HEK293 (cell line): ENCODE results near the gene NKAPL.

Experiments
- BCL6B ChIP-seq: fragments of 450-650 bp; formaldehyde crosslinking; IDR thresholded peaks from 2 replicates; pipeline ENCODE4 v1.5.1; 2017; ENCODE audit warnings: missing biosample characterization, missing genetic modification characterization
- HIC1 ChIP-seq: fragments of 450-650 bp; formaldehyde crosslinking; IDR thresholded peaks from 2 replicates; pipeline ENCODE4 v1.5.1; 2016; ENCODE audit warnings: missing biosample characterization, missing genetic modification characterization
- HOXD13 ChIP-seq: sonication (generic); formaldehyde crosslinking; IDR thresholded peaks from 2 replicates; pipeline ENCODE4 v1.8.0; 2022; ENCODE audit warnings: missing genetic modification reagents, borderline replicate concordance
- KLF17 ChIP-seq: fragments of 450-650 bp; formaldehyde crosslinking; IDR thresholded peaks from 2 replicates; pipeline ENCODE4 v1.5.1; 2016; ENCODE audit warnings: missing biosample characterization, missing genetic modification characterization
- KLF7 ChIP-seq: fragments of 450-650 bp; formaldehyde crosslinking; IDR thresholded peaks from 2 replicates; pipeline ENCODE4 v1.5.1; 2016; ENCODE audit warnings: missing biosample characterization, missing genetic modification characterization, borderline replicate concordance
- KLF9 ChIP-seq: fragments of 450-650 bp; formaldehyde crosslinking; IDR thresholded peaks from 2 replicates; pipeline ENCODE4 v1.5.1; 2016; ENCODE audit warnings: missing biosample characterization, missing genetic modification characterization, low read depth
- MEIS1 ChIP-seq: sonication (generic); formaldehyde crosslinking; IDR thresholded peaks from 2 replicates; pipeline ENCODE4 v1.8.1; 2022; ENCODE audit warnings: missing genetic modification reagents, mild to moderate bottlenecking, borderline replicate concordance
- PBX3 ChIP-seq: sonication (generic); formaldehyde crosslinking; IDR thresholded peaks from 2 replicates; pipeline ENCODE4 v1.8.1; 2022; ENCODE audit warnings: mild to moderate bottlenecking, moderate library complexity, missing genetic modification reagents
- SP2 ChIP-seq: fragments of 450-650 bp; formaldehyde crosslinking; IDR thresholded peaks from 2 replicates; pipeline ENCODE4 v1.5.1; 2016; ENCODE audit warnings: missing biosample characterization, missing genetic modification characterization
- SP7 ChIP-seq: fragments of 450-650 bp; formaldehyde crosslinking; IDR thresholded peaks from 2 replicates; pipeline ENCODE4 v1.5.1; 2016; ENCODE audit warnings: missing biosample characterization, missing genetic modification characterization
- ZBTB20 ChIP-seq: fragments of 450-650 bp; formaldehyde crosslinking; IDR thresholded peaks from 2 replicates; pipeline ENCODE4 v1.5.1; 2016; ENCODE audit warnings: missing biosample characterization, missing genetic modification characterization
- ZBTB6 ChIP-seq: fragments of 450-650 bp; formaldehyde crosslinking; IDR thresholded peaks from 2 replicates; pipeline ENCODE4 v1.5.1; 2017; ENCODE audit warnings: missing biosample characterization, missing genetic modification characterization
- ZFHX2 ChIP-seq: fragments of 450-650 bp; formaldehyde crosslinking; conservative IDR thresholded peaks from 2 replicates; pipeline ENCODE4 v1.5.1; 2016; ENCODE audit warnings: missing biosample characterization, missing genetic modification characterization
- ZNF121 ChIP-seq: fragments of 450-650 bp; formaldehyde crosslinking; IDR thresholded peaks from 2 replicates; pipeline ENCODE4 v1.5.1; 2016; ENCODE audit warnings: missing biosample characterization, missing genetic modification characterization
- ZNF140 ChIP-seq: fragments of 450-650 bp; formaldehyde crosslinking; IDR thresholded peaks from 2 replicates; pipeline ENCODE4 v1.5.1; 2016; ENCODE audit warnings: missing biosample characterization, missing genetic modification characterization
- ZNF157 ChIP-seq: fragments of 450-650 bp; formaldehyde crosslinking; IDR thresholded peaks from 2 replicates; pipeline ENCODE4 v1.5.1; 2016; ENCODE audit warnings: missing biosample characterization, missing genetic modification characterization
- ZNF169 ChIP-seq: fragments of 450-650 bp; formaldehyde crosslinking; IDR thresholded peaks from 2 replicates; pipeline ENCODE4 v1.5.1; 2016; ENCODE audit warnings: missing biosample characterization, missing genetic modification characterization
- ZNF184 ChIP-seq: fragments of 450-650 bp; IDR thresholded peaks from 2 replicates; pipeline ENCODE4 v1.5.1; 2018; ENCODE audit warnings: missing biosample characterization, mild to moderate bottlenecking, missing genetic modification characterization
- ZNF214 ChIP-seq: fragments of 450-650 bp; formaldehyde crosslinking; IDR thresholded peaks from 2 replicates; pipeline ENCODE4 v1.5.1; 2017; ENCODE audit warnings: missing biosample characterization, mild to moderate bottlenecking, missing genetic modification characterization, borderline replicate concordance
- ZNF24 ChIP-seq: fragments of 450-650 bp; formaldehyde crosslinking; IDR thresholded peaks from 2 replicates; pipeline ENCODE4 v1.5.1; 2016; ENCODE audit warnings: missing biosample characterization, missing genetic modification characterization
- ZNF266 ChIP-seq: fragments of 450-650 bp; formaldehyde crosslinking; IDR thresholded peaks from 2 replicates; pipeline ENCODE4 v1.5.1; 2016; ENCODE audit warnings: missing biosample characterization, missing genetic modification characterization, low read depth
- ZNF274 ChIP-seq, 2 experiments: fragments of 200-500 bp in 1 of 2; fragments of 450-650 bp in 1 of 2; sonication (Bioruptor generic) in 1 of 2; formaldehyde crosslinking in 1 of 2; IDR thresholded peaks; 2 replicates each; pipeline versions ENCODE4 v1.5.1 to v1.6.1; 2014 to 2016; ENCODE audit warnings: borderline replicate concordance in 1 of 2, inconsistent platforms in 1 of 2, low read length in 1 of 2, missing biosample characterization in 1 of 2, missing genetic modification characterization in 1 of 2
- ZNF394 ChIP-seq: fragments of 450-650 bp; formaldehyde crosslinking; IDR thresholded peaks from 2 replicates; pipeline ENCODE4 v1.5.1; 2016; ENCODE audit warnings: missing biosample characterization, missing genetic modification characterization, mild to moderate bottlenecking, moderate library complexity, borderline replicate concordance
- ZNF514 ChIP-seq: fragments of 450-650 bp; formaldehyde crosslinking; IDR thresholded peaks from 2 replicates; pipeline ENCODE4 v1.5.1; 2016; ENCODE audit warnings: missing biosample characterization, missing genetic modification characterization
- ZNF555 ChIP-seq: fragments of 450-650 bp; formaldehyde crosslinking; conservative IDR thresholded peaks from 2 replicates; pipeline ENCODE4 v1.5.1; 2017; ENCODE audit warnings: missing biosample characterization, mild to moderate bottlenecking, missing genetic modification characterization, inconsistent platforms
- ZNF561 ChIP-seq: fragments of 450-650 bp; IDR thresholded peaks from 2 replicates; pipeline ENCODE4 v1.5.1; 2018; ENCODE audit warnings: missing biosample characterization, missing genetic modification characterization, borderline replicate concordance
- ZNF580 ChIP-seq: fragments of 450-650 bp; formaldehyde crosslinking; IDR thresholded peaks from 2 replicates; pipeline ENCODE4 v1.5.1; 2016; ENCODE audit warnings: missing biosample characterization, missing genetic modification characterization
- ZNF629 ChIP-seq: fragments of 450-650 bp; formaldehyde crosslinking; IDR thresholded peaks from 2 replicates; pipeline ENCODE4 v1.5.1; 2017; ENCODE audit warnings: missing biosample characterization, missing genetic modification characterization
- ZNF692 ChIP-seq: fragments of 450-650 bp; formaldehyde crosslinking; IDR thresholded peaks from 2 replicates; pipeline ENCODE4 v1.5.1; 2016; ENCODE audit warnings: missing biosample characterization, missing genetic modification characterization
- ZSCAN30 ChIP-seq: fragments of 450-650 bp; IDR thresholded peaks from 2 replicates; pipeline ENCODE4 v1.5.1; 2018; ENCODE audit warnings: missing biosample characterization, mild to moderate bottlenecking, missing genetic modification characterization, moderate library complexity

The NKAPL gene

GRCh38 chr6:28225056-28225834, 33.9 kb upstream of the NKAPL start, which contains the start of gene ZSCAN9 (continued):
- TF ChIP-seq ZNF121 (no peak), ZNF274 (IDR thresholded peaks at IDR 0.05; ENCODE audit: low read length) (no peak), ZNF274 (tag by site-specific recombination; IDR thresholded peaks at IDR 0.05; ENCODE audit: borderline replicate concordance) (no peak), ZNF184 (tag by site-specific recombination) (no peak), ZFHX2 (peak; percentile 48), KLF17 (tag by site-specific recombination) (peak; percentile 31; the same call in 1 of the 2 replicates), ZNF580 (tag by site-specific recombination) (peak; percentile 60; the same call in 1 of the 2 replicates), ZNF692 (tag by site-specific recombination) (peak; percentile 83), ZNF555 (tag by site-specific recombination) (no peak), BCL6B (tag by site-specific recombination) (peak; percentile 88), ZNF514 (tag by site-specific recombination) (no peak), SP7 (tag by site-specific recombination) (peak; percentile 86), ZNF214 (tag by site-specific recombination) (no peak), KLF9 (tag by site-specific recombination) (peak; percentile 93), KLF7 (tag by site-specific recombination) (peak; percentile 52; the same call in 1 of the 2 replicates), ZNF140 (tag by site-specific recombination) (no peak), ZNF157 (tag by site-specific recombination) (no peak), ZNF24 (peak; percentile 49; the same call in 1 of the 2 replicates), ZSCAN30 (peak; percentile 90), ZBTB20 (tag by site-specific recombination) (peak; percentile 91), ZNF629 (tag by site-specific recombination) (no peak; the same call in none of the 2 replicates), ZNF266 (tag by site-specific recombination) (no peak), PBX3 (0 out of 2 replicates have a peak, but pooled peaks have one; percentile 51), HIC1 (no peak), SP2 (peak; percentile 90), MEIS1 (no peak), ZNF561 (no peak; the same call in 1 of the 2 replicates), ZNF394 (peak; percentile 66), ZBTB6 (tag by site-specific recombination) (0 out of 2 replicates have a peak, but pooled peaks have one; percentile 9), HOXD13 (CRISPR knock-in tag) (peak; percentile 54; the same call in 1 of the 2 replicates), ZNF169 (tag by site-specific recombination) (no peak)
